Activated T-cell treated with anti-CD3 and anti-CD28 coated beads, Interleukin-2, amount 50 U/mL, for 72 hours (primary cell): Measurements from ENCODE around the gene FYB2. TPM values are rescaled to one million over a fixed set of nuclear protein-coding genes. Genes with fewer than 3 reads are reported as not detected.
A peak's percentile ranks its signal among the peaks of the same experiment; 100 is the strongest.

Source experiments
- ATAC-seq, 2 donors: fragments of 150-1000 bp; cut with Tn5 transposase; replicated peaks in 1 of 2; 2 replicates each; pipeline ENCODE4 v1.10.0; 2021; ENCODE audit warnings: moderate library complexity in 2 of 2, mild to moderate bottlenecking in 1 of 2
- DNase-seq, 2 donors: peaks; one replicate each; pipeline ENCODE4 v3.0.0; 2021 to 2022; ENCODE audit warnings: mixed read lengths in 1 of 2
- H3K27ac Mint-ChIP-seq: one replicate; pipeline ENCODE4 v1.8.0; 2022; ENCODE audit warnings: mild to moderate bottlenecking, moderate library complexity, mixed read lengths
- H3K27me3 Mint-ChIP-seq: one replicate; pipeline ENCODE4 v1.8.0; 2022; ENCODE audit warnings: low read depth, mixed read lengths
- H3K36me3 Mint-ChIP-seq, 2 donors: one replicate each; pipeline ENCODE4 v1.8.0; 2022; ENCODE audit warnings: mixed read lengths in 2 of 2, mild to moderate bottlenecking in 1 of 2; ENCODE audit not compliant: insufficient read depth in 2 of 2
- H3K4me1 Mint-ChIP-seq: one replicate; pipeline ENCODE4 v1.8.0; 2022; ENCODE audit warnings: low read depth, mixed read lengths
- H3K4me3 Mint-ChIP-seq, 2 donors: one replicate each; pipeline ENCODE4 v1.8.0; 2022; ENCODE audit warnings: mild to moderate bottlenecking in 2 of 2, mixed read lengths in 2 of 2, moderate library complexity in 2 of 2
- H3K9me3 Mint-ChIP-seq, 2 donors: one replicate each; pipeline ENCODE4 v1.8.0; 2022; ENCODE audit warnings: mixed read lengths in 2 of 2
- total RNA-seq, 2 donors: library from RNA; stranded (reverse); gene quantifications; one replicate each; pipeline ENCODE4 v1.2.3, GENCODE V29; 2022

The FYB2 gene
- total RNA-seq, 2 donors from 2014 or later: not detected

DNA sequence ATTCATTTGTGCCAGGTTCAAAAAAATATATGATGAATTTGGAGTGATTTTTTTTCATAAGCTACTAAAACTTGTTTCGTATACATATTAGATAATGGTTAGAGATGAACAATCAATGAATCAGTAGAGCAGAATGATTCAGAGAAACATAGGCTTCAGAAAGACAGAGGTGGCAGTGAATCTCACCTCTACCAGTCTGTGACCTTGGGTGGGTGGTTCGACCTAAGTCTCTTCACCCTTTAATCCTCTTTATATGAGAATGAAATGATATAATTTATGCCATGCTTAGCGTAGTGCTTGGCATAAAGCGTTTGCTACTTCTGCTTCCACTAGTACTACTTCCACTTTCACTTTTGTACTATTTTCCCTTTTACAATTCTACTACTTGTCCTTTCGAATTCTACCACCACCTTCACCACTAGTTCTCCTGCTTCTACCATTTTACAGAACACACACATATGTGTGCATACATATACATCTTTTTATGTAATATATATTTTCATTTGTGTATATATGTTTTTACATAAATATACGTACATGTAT, 45.1 kb downstream of the FYB2 start:
- DNase-seq (peak in 1 of 2 donors; percentile 1), ATAC-seq (peak; percentile 56 to 57)
- Mint-ChIP-seq H3K4me3 (peak overlapping the region in 1 of 2 donors; percentile 63), H3K27ac (peak overlapping the region; percentile 51), H3K27me3 (no peaks in the 10 kb centered on the region), H3K9me3 (no peaks in the 10 kb centered on the region), H3K4me1 (no peaks in the 10 kb centered on the region), H3K36me3 (no peaks in the 10 kb centered on the region)

GRCh38 chr1:56773341-56774066, 45.7 kb downstream of the FYB2 start:
- no peaks in the 10 kb centered on the region for H3K4me1 Mint-ChIP-seq
- peak in 1 of 2 donors; percentile 36 for ATAC-seq
- H3K27me3 Mint-ChIP-seq: no peaks in the 10 kb centered on the region
- H3K9me3 Mint-ChIP-seq: no peaks in the 10 kb centered on the region
- H3K27ac Mint-ChIP-seq: no peak overlapping the region
- no peaks in the 10 kb centered on the region for H3K36me3 Mint-ChIP-seq
- DNase-seq: no peak
- peak overlapping the region in 1 of 2 donors; percentile 63 for H3K4me3 Mint-ChIP-seq

- H3K36me3 Mint-ChIP-seq: no peaks in the 10 kb centered on the region
- no peaks in the 10 kb centered on the region for H3K9me3 Mint-ChIP-seq
- no peak overlapping the region for H3K27ac Mint-ChIP-seq
- no peak for DNase-seq
- no peak for ATAC-seq
- no peaks in the 10 kb centered on the region for H3K4me1 Mint-ChIP-seq
- H3K4me3 Mint-ChIP-seq: no peak overlapping the region
- H3K27me3 Mint-ChIP-seq: no peaks in the 10 kb centered on the region
Measured at GRCh38 chr1:56771717-56772116, 47.5 kb downstream of the FYB2 start.

DNA sequence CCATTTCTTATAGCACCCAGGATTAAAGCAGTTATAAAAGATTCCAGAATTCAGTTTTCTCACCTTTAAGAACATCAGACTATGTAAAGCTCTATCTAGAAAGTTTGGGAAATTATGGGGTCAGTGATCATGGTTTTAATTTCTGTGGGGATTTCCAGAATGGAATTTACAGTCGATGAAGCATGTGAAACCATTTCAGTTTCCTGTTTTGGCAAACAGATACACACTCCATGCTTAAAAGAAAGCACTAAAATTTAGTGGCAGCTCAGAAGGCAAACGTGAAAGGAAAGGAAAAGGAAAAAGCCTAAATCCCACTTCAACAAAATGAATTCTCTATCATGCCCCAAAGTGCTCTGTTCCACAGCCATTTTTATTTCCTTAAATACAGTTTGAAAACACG, 60.4 kb downstream of the FYB2 start:
- Mint-ChIP-seq H3K36me3 (no peaks in the 10 kb centered on the region), H3K4me3 (no peak overlapping the region), H3K27ac (no peak overlapping the region), H3K9me3 (no peaks in the 10 kb centered on the region), H3K27me3 (no peaks in the 10 kb centered on the region), H3K4me1 (no peaks in the 10 kb centered on the region)
- no peak for DNase-seq
- ATAC-seq: no peak

DNA sequence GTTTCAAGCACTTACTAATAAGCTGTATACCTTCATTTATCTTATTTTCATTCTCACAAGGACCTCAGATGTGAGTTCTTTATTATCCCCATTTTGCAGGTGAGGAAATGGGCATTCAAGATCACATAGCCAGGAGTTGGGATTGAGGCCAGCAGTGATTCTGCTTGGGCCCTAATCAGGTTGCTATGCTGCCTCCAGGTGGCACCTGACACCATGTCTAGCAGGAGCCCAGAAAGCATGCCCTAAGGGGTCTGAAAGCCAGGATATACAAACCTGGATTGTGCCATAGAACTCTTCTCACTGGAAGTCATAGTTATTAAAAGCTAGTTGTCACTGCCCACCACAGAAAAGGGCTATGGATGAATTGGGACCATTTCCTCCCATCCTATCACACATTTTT, 61.1 kb downstream of the FYB2 start:
- Mint-ChIP-seq H3K4me3 (no peak overlapping the region), H3K36me3 (no peaks in the 10 kb centered on the region), H3K9me3 (no peaks in the 10 kb centered on the region), H3K4me1 (no peaks in the 10 kb centered on the region), H3K27ac (no peak overlapping the region), H3K27me3 (peaks cover 2% of the 10 kb centered on the region)
- no peak for DNase-seq
- no peak for ATAC-seq

GRCh38 chr1:56755911-56756310, 63.3 kb downstream of the FYB2 start:
- ATAC-seq: no peak
- no peaks in the 10 kb centered on the region for H3K4me1 Mint-ChIP-seq

DNA sequence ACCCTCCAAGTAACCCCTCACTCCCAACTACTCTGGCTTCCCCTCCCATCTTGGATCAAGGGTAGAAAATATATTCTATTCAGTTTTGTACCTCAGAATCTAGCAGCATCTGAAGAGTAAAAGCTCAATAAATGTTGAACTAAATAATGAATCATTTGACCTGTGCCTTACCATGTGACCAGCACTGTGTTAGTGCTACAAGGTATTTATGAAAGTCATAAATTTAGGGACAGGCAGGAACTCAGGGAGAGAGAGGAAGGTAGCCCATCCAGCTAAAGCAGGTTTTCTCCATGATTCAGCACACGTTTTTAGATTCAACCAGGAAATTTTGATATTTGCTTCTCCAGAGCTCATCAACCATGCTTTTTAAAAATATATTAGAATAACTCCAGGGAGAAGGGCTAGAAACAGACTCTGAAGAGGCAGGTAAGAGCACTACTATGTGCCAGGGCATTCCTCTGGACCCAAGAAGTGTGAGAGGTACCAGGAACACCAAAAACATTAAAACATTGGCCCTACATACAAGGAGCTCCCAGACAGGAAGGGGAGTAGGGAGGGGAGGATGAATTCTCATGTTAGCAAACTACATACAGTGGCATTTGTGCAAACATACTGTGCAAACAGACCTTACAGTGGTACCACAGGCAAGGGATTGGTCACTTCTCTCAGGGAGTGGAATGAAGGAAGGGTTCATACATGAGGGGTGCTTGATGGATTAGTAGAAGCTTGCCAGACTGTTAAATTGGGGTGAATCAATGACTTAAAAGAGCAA, 64.3 kb downstream of the FYB2 start:
- ATAC-seq (no peak), DNase-seq (no peak)
- Mint-ChIP-seq H3K9me3 (peaks cover 0 to 2% of the 10 kb centered on the region in 2 donors), H3K27me3 (peaks cover 7% of the 10 kb centered on the region), H3K4me3 (no peak overlapping the region), H3K4me1 (no peaks in the 10 kb centered on the region), H3K36me3 (no peaks in the 10 kb centered on the region), H3K27ac (no peak overlapping the region)

More at GRCh38 chr1:56755911-56756310, 63.3 kb downstream of the FYB2 start:
- DNase-seq: no peak
- Mint-ChIP-seq H3K27me3 (peaks cover 7% of the 10 kb centered on the region), H3K36me3 (no peaks in the 10 kb centered on the region), H3K27ac (no peak overlapping the region), H3K9me3 (peaks cover 0 to 2% of the 10 kb centered on the region in 2 donors), H3K4me3 (no peak overlapping the region)

- Mint-ChIP-seq H3K4me3 (no peak overlapping the region), H3K27ac (no peak overlapping the region), H3K9me3 (no peaks in the 10 kb centered on the region), H3K36me3 (peaks cover 0 to 2% of the 10 kb centered on the region in 2 donors), H3K27me3 (no peaks in the 10 kb centered on the region), H3K4me1 (no peaks in the 10 kb centered on the region)
- DNase-seq (no peak), ATAC-seq (no peak)
Measured at GRCh38 chr1:56745231-56745630, 74.0 kb downstream of the FYB2 start.

DNA sequence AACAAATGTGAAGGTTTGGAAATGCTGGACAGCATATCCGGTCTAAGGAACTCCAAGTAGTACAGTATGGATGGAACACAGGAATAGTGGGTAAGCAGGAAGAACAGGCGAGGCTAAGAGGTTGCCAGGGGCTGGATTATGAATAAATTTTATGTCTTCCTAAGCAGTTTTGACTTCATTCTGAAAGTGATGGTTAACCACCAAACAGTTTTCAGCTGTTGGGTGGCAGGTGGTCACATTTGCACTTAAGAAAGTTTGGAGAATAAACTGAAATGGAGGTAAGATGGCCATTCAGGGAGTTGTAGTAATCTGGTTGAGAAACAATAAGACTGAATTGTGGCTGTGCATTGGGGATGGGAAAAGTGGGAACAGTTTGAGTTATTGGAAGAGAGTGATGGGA, 90.2 kb downstream of the FYB2 start:
- DNase-seq: no peak
- Mint-ChIP-seq H3K27ac (no peak overlapping the region), H3K27me3 (peaks cover 52% of the 10 kb centered on the region), H3K4me3 (no peak overlapping the region), H3K36me3 (no peaks in the 10 kb centered on the region), H3K9me3 (peaks cover 0 to 13% of the 10 kb centered on the region in 2 donors), H3K4me1 (no peaks in the 10 kb centered on the region)
- no peak for ATAC-seq

- Mint-ChIP-seq H3K4me1 (no peaks in the 10 kb centered on the region), H3K27me3 (peaks cover 57% of the 10 kb centered on the region), H3K27ac (no peak overlapping the region), H3K9me3 (peaks cover 0 to 9% of the 10 kb centered on the region in 2 donors), H3K4me3 (no peak overlapping the region), H3K36me3 (no peaks in the 10 kb centered on the region)
- no peak for ATAC-seq
- DNase-seq: no peak
Measured at GRCh38 chr1:56726706-56727105, 92.5 kb downstream of the FYB2 start.

DNA sequence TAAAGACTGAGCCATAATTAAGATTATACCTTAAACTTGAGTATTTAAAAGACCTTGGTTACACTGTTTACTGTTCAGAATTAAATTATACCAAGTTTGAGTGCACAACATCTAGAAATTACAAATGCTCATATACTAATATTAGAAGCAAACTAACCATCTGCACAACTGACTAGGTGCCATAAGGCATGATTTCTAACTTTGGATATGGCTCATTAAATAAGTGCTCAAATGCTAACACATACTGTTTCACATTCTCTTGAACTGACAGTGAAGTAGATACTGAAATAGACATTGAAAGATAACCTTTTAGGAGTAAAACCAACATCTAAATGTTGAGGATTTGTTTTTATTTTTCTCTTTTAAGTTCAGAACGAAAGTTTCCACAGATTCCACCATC, 100.0 kb downstream of the FYB2 start:
- H3K27me3 Mint-ChIP-seq: peaks cover 18% of the 10 kb centered on the region
- no peak for ATAC-seq
- H3K4me3 Mint-ChIP-seq: no peak overlapping the region
- H3K4me1 Mint-ChIP-seq: no peaks in the 10 kb centered on the region
- H3K36me3 Mint-ChIP-seq: no peaks in the 10 kb centered on the region
- no peaks in the 10 kb centered on the region for H3K9me3 Mint-ChIP-seq
- no peak for DNase-seq
- no peak overlapping the region for H3K27ac Mint-ChIP-seq

DNA sequence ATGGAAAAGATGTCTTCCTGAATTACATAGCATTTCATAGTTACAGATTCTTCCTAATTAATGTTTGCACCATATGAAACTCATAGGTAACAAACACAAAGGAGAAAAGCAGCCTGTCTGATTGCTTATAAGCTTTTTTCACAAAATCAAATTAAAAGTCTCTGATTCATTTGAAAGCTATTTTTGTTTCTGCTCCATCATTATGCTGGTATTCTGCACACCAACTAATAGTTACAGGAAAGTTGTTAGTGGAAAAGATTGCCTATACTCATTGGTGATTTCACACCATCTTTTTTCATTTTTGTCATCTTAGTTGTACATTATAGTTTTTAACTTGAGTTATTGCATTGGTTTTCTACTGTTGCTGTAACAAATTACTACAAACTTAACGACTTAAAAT, 104.0 kb downstream of the FYB2 start:
- Mint-ChIP-seq H3K27me3 (no peaks in the 10 kb centered on the region), H3K4me1 (no peaks in the 10 kb centered on the region), H3K9me3 (no peaks in the 10 kb centered on the region), H3K27ac (no peak overlapping the region), H3K4me3 (no peak overlapping the region), H3K36me3 (no peaks in the 10 kb centered on the region)
- no peak for ATAC-seq
- DNase-seq: no peak

- no peaks in the 10 kb centered on the region for H3K4me1 Mint-ChIP-seq
- H3K36me3 Mint-ChIP-seq: no peaks in the 10 kb centered on the region
- no peak for ATAC-seq
- no peak overlapping the region for H3K27ac Mint-ChIP-seq
- no peak overlapping the region for H3K4me3 Mint-ChIP-seq
- H3K9me3 Mint-ChIP-seq: no peaks in the 10 kb centered on the region
- no peak for DNase-seq
- no peaks in the 10 kb centered on the region for H3K27me3 Mint-ChIP-seq
Measured at GRCh38 chr1:56713112-56713511, 106.1 kb downstream of the FYB2 start.
